PC-3 (cell line): ENCODE results near the gene MRPL41. TPM values are rescaled to one million over a fixed set of nuclear protein-coding genes. Genes with fewer than 3 reads are reported as not detected.

Source experiments
- ATAC-seq: fragments of 200-7000 bp; cut with Tn5 transposase; 2 replicates; pipeline ENCODE4 v1.9.1; 2020; ENCODE audit warnings: mild to moderate bottlenecking, moderate library complexity
- BruUV-seq: library from RNA; stranded (reverse); fragments of 400-500 nt; replicated peaks from 2 replicates; lab custom pipeline; 2021; lab: Mats Ljungman, UMichigan
- CTCF ChIA-PET: fragments of 300-600 bp; sonication (Branson Sonifier 250); formaldehyde crosslinking; loops from one replicate; lab custom pipeline; 2022; ENCODE audit warnings: antibody characterized with exemption; lab: Charles Lee
- POLR2A ChIA-PET: fragments of 300-600 bp; sonication (Branson Sonifier 250); formaldehyde crosslinking; loops from one replicate; lab custom pipeline; 2022; ENCODE audit warnings: antibody characterized with exemption; ENCODE audit not compliant: unreplicated experiment; lab: Charles Lee
- DNase-seq: peaks from one replicate; pipeline ENCODE4 v3.0.0-alpha.2; 2015
- H2AFZ ChIP-seq: fragments of 300-600 bp; sonication (generic); 2 replicates; pipeline ENCODE4 v1.6.0; 2016; ENCODE audit warnings: antibody characterized with exemption, low read length
- H3F3A ChIP-seq: fragments of 300-600 bp; sonication (generic); one replicate; pipeline ENCODE4 v1.6.0; 2017; ENCODE audit warnings: antibody characterized with exemption, low read length, control low read depth, mild to moderate bottlenecking; ENCODE audit not compliant: unreplicated experiment
- H3K27ac ChIP-seq: fragments of 300-600 bp; sonication (generic); 2 replicates; pipeline ENCODE4 v1.5.1; 2016; ENCODE audit warnings: mild to moderate bottlenecking, low read length
- H3K27me3 ChIP-seq: fragments of 300-600 bp; sonication (generic); 2 replicates; pipeline ENCODE4 v1.6.1; 2016; ENCODE audit warnings: low read length, mixed read lengths
- H3K36me3 ChIP-seq: fragments of 300-600 bp; sonication (generic); 2 replicates; pipeline ENCODE4 v1.6.1; 2016; ENCODE audit warnings: low read depth, mixed run types, low read length, mixed read lengths
- H3K4me1 ChIP-seq: fragments of 300-600 bp; sonication (generic); 2 replicates; pipeline ENCODE4 v1.5.1; 2016; ENCODE audit warnings: low read length; ENCODE audit not compliant: insufficient read depth
- H3K4me2 ChIP-seq: fragments of 300-600 bp; sonication (generic); 2 replicates; pipeline ENCODE4 v1.6.0; 2016; ENCODE audit warnings: low read length
- H3K4me3 ChIP-seq: fragments of 300-600 bp; sonication (generic); 2 replicates; pipeline ENCODE4 v1.5.1; 2016; ENCODE audit warnings: mild to moderate bottlenecking, low read length, mixed read lengths
- H3K79me2 ChIP-seq: fragments of 300-600 bp; sonication (generic); 2 replicates; pipeline ENCODE4 v1.6.1; 2017; ENCODE audit warnings: low read length, mixed read lengths
- H3K9ac ChIP-seq: fragments of 300-600 bp; sonication (generic); 2 replicates; pipeline ENCODE4 v1.6.0; 2016; ENCODE audit warnings: mild to moderate bottlenecking, low read length
- H3K9me2 ChIP-seq: fragments of 300-600 bp; sonication (generic); replicated peaks from 2 replicates; pipeline ENCODE4 v1.6.1; 2016; ENCODE audit warnings: mixed run types, low read length, mixed read lengths
- H3K9me3 ChIP-seq: fragments of 300-600 bp; sonication (generic); 2 replicates; pipeline ENCODE4 v1.6.1; 2016; ENCODE audit warnings: low read length, mixed read lengths
- H4K20me1 ChIP-seq: fragments of 300-600 bp; sonication (generic); 2 replicates; pipeline ENCODE4 v1.6.1; 2016; ENCODE audit warnings: low read length, mixed read lengths
- EZH2 ChIP-seq: fragments of 300-600 bp; sonication (generic); IDR thresholded peaks from one replicate; pipeline ENCODE4 v1.6.1; 2017; ENCODE audit warnings: antibody characterized with exemption, mild to moderate bottlenecking, low read length; ENCODE audit not compliant: unreplicated experiment
- EZH2phosphoT487 ChIP-seq: fragments of 300-600 bp; sonication (generic); IDR thresholded peaks from 2 replicates; pipeline ENCODE4 v1.6.1; 2018; ENCODE audit warnings: mild to moderate bottlenecking, antibody characterized with exemption, low read length, borderline replicate concordance
- intact Hi-C: fragments of 100-400 bp; cut with micrococcal nuclease; formaldehyde crosslinking; loops from 2 replicates; pipeline ENCODE4 v1.9.0; 2023
- total RNA-seq: library from RNA; depleted of rRNA; stranded (reverse); fragments of >200 nt; gene quantifications from 2 replicates; pipeline ENCODE4 v1.2.3, GENCODE V29; 2014
- TF ChIP-seq, protein P1 (sequence below): fragments of 300-600 bp; sonication (generic); conservative IDR thresholded peaks from 2 replicates; pipeline ENCODE4 v1.5.1; 2017; ENCODE audit warnings: antibody characterized with exemption, low read depth, mild to moderate bottlenecking, low read length

The MRPL41 gene
- total RNA-seq, 1 experiment from 2014 or later, result 159 TPM

DNA sequence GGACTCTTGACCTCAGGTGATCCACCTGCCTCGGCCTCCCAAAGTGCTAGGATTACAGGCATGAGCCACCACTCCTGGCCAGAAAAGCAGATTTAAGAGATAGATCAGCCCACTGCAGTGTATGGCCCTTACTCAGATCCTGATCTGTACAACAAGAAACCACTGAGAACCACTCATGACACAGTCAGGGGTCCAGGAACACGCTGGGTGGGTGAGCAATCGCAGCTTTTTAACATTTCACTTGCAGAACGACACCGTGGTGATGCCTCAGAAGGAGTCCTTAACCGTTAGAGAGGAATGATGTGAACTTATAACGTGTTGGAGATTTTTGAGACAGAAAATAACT is 47.3 kb upstream of the MRPL41 start:
- 0 out of 2 replicates have a peak, but pooled peaks cover 6% of the 10 kb centered on the region for H3K4me1 ChIP-seq
- intact Hi-C loops, result no loop called here
- no peak for TF ChIP-seq EZH2
- no peak for TF ChIP-seq EZH2phosphoT487
- TF ChIP-seq, protein P1, sequence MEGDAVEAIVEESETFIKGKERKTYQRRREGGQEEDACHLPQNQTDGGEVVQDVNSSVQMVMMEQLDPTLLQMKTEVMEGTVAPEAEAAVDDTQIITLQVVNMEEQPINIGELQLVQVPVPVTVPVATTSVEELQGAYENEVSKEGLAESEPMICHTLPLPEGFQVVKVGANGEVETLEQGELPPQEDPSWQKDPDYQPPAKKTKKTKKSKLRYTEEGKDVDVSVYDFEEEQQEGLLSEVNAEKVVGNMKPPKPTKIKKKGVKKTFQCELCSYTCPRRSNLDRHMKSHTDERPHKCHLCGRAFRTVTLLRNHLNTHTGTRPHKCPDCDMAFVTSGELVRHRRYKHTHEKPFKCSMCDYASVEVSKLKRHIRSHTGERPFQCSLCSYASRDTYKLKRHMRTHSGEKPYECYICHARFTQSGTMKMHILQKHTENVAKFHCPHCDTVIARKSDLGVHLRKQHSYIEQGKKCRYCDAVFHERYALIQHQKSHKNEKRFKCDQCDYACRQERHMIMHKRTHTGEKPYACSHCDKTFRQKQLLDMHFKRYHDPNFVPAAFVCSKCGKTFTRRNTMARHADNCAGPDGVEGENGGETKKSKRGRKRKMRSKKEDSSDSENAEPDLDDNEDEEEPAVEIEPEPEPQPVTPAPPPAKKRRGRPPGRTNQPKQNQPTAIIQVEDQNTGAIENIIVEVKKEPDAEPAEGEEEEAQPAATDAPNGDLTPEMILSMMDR, result no peak
- no peaks in the 10 kb centered on the region for H3K9me3 ChIP-seq
- POLR2A ChIA-PET, result interaction anchor here (0.6 kb wide), 1 partner anchor 22 kb away, joined by 3 read pairs; no protein-coding TSS in a partner anchor
- BruUV-seq, result no TSS peak
- no peak overlapping the region for H2AFZ ChIP-seq
- H3K4me2 ChIP-seq, result no peak overlapping the region
- no peaks in the 10 kb centered on the region for H3K9me2 ChIP-seq
- H3K27ac ChIP-seq, result no peak overlapping the region
- DNase-seq, result no peak
- no peaks in the 10 kb centered on the region for H3K79me2 ChIP-seq
- no peak for ATAC-seq
- H3F3A ChIP-seq, result no peaks in the 10 kb centered on the region
- no peaks in the 10 kb centered on the region for H3K36me3 ChIP-seq
- CTCF ChIA-PET, result no interaction called here
- H4K20me1 ChIP-seq, result no peaks in the 10 kb centered on the region
- no peaks in the 10 kb centered on the region for H3K27me3 ChIP-seq
- H3K9ac ChIP-seq, result no peak overlapping the region
- H3K4me3 ChIP-seq, result no peak overlapping the region

DNA sequence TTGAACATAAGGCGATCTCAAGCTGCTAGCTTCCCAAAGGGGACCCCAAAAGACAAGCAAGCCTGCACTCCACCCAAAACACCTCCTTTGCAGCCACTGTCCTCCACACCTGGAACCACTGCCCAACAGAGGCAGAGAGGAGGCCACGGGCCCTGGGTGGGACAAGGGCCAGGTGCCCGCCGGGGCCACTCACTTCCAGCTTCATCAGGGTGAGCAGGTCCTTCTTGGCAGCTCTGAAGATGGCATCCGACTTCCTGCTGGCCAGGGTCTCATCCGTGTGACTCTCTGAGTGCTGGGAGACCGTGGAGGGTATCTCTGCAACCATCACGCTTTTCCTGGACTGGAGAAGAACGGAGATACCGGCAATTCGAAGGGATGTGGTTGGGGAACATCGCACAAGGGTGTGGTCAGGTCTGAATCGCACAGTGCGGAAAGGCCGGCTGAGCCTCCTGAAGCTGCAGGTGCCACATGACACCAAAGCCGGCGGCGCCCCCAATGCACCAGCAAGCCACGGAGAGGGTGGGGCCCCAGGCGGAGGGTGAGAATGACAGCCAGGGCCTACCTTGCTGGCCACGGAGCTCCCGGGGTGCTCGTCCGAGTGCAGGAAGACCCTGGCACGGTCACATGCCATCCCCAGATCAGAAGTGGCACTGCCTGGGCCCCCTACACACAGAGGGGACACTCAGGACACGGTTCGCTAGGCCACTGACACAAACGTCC is 46.1 kb upstream of the MRPL41 start:
- H4K20me1 ChIP-seq, result no peaks in the 10 kb centered on the region
- ChIA-PET POLR2A (no interaction called here), CTCF (no interaction called here)
- H3K9ac ChIP-seq, result no peak overlapping the region
- no peak for ATAC-seq
- intact Hi-C loops, result no loop called here
- H3K4me3 ChIP-seq, result no peak overlapping the region
- no peaks in the 10 kb centered on the region for H3K9me2 ChIP-seq
- H3K27me3 ChIP-seq, result no peaks in the 10 kb centered on the region
- no peaks in the 10 kb centered on the region for H3K79me2 ChIP-seq
- no peak overlapping the region for H3K4me2 ChIP-seq
- H3F3A ChIP-seq, result no peaks in the 10 kb centered on the region
- no peak for DNase-seq
- no TSS peak for BruUV-seq
- no peaks in the 10 kb centered on the region for H3K36me3 ChIP-seq
- H3K4me1 ChIP-seq, result 0 out of 2 replicates have a peak, but pooled peaks cover 6% of the 10 kb centered on the region
- H3K27ac ChIP-seq, result no peak overlapping the region
- TF ChIP-seq EZH2 (no peak), EZH2phosphoT487 (no peak)
- TF ChIP-seq, protein P1, result no peak
- H2AFZ ChIP-seq, result no peak overlapping the region
- no peaks in the 10 kb centered on the region for H3K9me3 ChIP-seq

DNA sequence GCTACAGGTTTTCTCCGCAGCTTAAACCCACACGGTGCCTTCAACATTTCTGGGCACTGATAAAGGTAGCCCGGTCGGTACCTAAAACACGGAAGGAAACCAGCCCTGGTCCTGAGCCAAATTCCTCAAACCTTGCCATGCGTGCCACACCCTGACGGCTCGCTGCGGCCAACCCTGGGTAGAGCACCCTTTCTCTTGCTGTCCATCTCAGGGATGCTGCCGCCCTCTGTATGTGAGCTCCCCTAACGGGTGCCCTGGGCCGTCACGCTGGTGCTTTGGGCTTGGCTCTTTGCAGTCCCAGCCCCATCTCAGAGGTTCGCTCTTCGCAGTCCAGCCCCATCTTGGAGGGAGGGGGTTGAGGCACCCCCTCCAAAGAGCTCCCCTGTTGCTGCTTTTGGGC is 45.4 kb upstream of the MRPL41 start:
- intact Hi-C loops, result no loop called here
- TF ChIP-seq, protein P1, result no peak
- no peak for TF ChIP-seq EZH2
- TF ChIP-seq EZH2phosphoT487, result no peak
- no peaks in the 10 kb centered on the region for H3K9me2 ChIP-seq
- no peak overlapping the region for H3K9ac ChIP-seq
- H3K27me3 ChIP-seq, result no peaks in the 10 kb centered on the region
- H3K9me3 ChIP-seq, result no peaks in the 10 kb centered on the region
- POLR2A ChIA-PET, result no interaction called here
- 0 out of 2 replicates have a peak, but pooled peaks cover 6% of the 10 kb centered on the region for H3K4me1 ChIP-seq
- H3K79me2 ChIP-seq, result no peaks in the 10 kb centered on the region
- no peak overlapping the region for H3K4me3 ChIP-seq
- DNase-seq, result peak; percentile 12
- CTCF ChIA-PET, result no interaction called here
- peak; percentile 33; the same call in 1 of the 2 replicates for ATAC-seq
- no peak overlapping the region for H2AFZ ChIP-seq
- BruUV-seq, result no TSS peak
- no peak overlapping the region for H3K27ac ChIP-seq
- H4K20me1 ChIP-seq, result no peaks in the 10 kb centered on the region
- no peaks in the 10 kb centered on the region for H3K36me3 ChIP-seq
- H3F3A ChIP-seq, result no peaks in the 10 kb centered on the region
- no peak overlapping the region for H3K4me2 ChIP-seq
